Measurements from ENCODE around the gene CACNA2D4.

CACNA2D4 gene

DNA sequence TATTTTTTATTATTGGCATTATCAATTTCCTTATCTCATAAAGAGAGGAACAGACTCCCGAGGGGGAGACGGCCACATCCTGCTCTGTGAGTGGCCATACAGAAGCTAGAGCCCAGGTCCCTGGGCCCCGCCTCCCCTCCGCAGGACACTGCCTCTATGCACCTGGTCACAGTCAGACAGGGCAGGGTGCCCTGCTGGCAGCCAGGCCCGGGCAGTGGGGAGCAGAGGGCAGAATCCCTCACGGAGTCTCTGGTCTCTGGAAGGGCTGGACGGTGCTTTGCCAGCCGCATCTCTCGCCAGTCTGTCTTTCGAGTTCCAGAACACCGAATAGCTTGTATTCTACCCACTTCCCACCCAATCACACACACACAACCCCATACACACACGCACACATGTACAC lies 16.4 kb upstream of the CACNA2D4 start:
- DNase-seq (ENCODE audit: low read depth in 2 of 2), result no peak

DNA sequence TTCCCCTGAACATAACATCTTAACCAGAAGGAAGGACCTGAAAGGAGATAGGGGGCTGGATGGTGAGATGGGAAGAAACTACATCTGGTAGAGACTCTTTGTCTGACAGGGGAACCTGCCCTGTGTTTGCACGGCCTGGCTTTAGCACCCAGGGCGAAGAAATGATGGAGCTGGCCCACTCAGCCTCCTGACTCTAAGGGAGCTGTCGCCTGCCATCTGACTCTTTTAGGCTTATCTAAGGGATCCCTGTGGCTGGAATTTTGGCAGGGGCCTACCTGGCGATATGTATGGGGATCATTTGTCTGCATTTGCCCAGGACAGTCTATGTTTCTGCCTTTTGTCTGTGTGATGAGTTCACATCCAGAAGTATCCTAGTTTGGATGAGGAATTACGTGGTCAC lies 15.6 kb upstream of the CACNA2D4 start:
- DNase-seq (ENCODE audit: low read depth in 2 of 2), result no peak

- DNase-seq (ENCODE audit: low read depth in 2 of 2), result no peak
Observed at GRCh38 chr12:1933342-1934051, 15.0 kb upstream of the CACNA2D4 start.

GRCh38 chr12:1932264-1932777 lies 13.9 kb upstream of the CACNA2D4 start:
- no peak for DNase-seq (ENCODE audit: low read depth in 2 of 2)

DNA sequence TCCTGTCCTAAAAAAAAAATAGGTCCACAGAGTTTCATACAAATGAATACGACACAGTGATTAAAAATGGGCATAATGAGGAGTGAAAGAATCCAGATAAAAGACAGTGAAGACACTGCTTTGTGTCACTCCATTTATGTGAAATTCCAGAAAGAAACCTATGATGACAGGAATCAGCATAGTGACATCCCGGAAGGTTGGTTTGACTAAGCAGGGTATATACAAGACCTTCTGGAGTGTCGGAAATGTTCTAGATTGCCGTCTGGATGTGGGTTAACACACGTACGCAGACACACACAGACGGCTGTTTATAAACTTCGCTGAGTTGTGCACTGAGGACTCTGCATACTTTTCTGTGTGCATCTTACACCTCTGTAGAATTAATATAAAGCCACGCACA lies 13.2 kb upstream of the CACNA2D4 start:
- no peak for DNase-seq (ENCODE audit: low read depth in 2 of 2)

GRCh38 chr12:1930803-1931597 lies 12.5 kb upstream of the CACNA2D4 start:
- DNase-seq (ENCODE audit: low read depth in 2 of 2), result no peak

GRCh38 chr12:1929985-1930802 lies 11.7 kb upstream of the CACNA2D4 start:
- DNase-seq (ENCODE audit: low read depth in 2 of 2), result no peak

- DNase-seq (ENCODE audit: low read depth in 2 of 2), result no peak
Observed at GRCh38 chr12:1929241-1929984, 11.0 kb upstream of the CACNA2D4 start.

DNA sequence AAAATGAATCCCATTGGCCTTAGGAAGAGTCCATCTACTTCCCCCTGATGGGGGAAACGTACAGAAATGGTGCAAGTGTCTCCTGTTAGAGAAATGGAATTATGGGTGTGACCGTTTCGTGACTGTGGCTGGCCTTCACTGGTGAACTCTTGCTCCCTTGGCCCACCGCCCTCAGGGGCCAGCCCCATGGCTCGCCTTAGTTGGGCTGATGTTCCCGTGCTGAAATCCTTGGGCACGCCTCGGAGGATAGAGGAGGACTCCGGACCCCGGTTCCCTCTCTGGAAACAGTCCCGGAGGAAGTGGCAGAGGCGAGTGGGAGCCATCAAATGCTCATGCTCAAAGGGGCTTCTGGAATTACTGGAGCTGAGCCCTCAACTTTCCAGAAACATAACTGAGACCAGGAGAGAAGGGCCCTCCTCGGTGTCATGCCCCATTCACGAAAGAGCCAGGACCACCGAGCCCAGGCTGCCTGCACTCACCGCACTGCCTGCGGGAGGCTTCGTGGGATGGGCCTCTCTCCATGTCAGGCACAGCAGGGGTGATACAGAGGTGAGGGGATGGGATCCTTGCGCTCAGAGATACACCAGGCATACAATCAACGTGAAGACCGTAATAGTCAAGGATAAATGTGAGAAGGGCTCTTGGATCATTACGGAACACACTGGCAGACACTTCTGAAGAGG lies 10.1 kb upstream of the CACNA2D4 start:
- DNase-seq (ENCODE audit: low read depth in 2 of 2), result no peak

DNA sequence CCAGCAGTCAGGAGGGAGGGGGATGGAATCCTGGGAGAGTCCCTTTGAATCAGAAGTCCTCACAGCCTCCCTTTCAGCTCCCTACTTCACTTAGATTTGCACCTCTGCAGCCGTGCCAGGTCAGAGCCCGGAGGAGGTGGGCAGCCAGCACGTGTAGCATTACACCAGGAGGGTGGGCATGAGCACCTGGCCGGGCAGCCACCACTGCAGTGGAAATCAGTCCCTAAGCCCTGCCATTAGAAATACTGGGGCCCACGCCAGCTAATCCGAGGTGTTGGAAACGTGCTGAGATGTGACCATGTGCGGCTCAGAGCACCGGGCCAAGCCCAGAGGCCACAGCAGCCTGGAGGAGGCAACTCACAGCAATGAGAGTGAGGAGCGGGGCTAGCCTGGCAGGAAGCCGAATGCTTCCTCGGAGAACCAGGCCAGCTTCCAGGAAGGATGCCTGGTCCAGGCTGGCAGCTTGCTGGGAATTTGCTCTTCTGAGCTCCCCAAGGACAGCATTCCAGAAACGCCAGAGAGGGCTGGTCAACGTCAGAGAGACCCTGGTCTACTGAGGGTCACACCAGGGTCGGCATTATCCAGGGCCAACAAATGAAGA lies 9.4 kb upstream of the CACNA2D4 start:
- DNase-seq (ENCODE audit: low read depth in 2 of 2), result no peak

DNA sequence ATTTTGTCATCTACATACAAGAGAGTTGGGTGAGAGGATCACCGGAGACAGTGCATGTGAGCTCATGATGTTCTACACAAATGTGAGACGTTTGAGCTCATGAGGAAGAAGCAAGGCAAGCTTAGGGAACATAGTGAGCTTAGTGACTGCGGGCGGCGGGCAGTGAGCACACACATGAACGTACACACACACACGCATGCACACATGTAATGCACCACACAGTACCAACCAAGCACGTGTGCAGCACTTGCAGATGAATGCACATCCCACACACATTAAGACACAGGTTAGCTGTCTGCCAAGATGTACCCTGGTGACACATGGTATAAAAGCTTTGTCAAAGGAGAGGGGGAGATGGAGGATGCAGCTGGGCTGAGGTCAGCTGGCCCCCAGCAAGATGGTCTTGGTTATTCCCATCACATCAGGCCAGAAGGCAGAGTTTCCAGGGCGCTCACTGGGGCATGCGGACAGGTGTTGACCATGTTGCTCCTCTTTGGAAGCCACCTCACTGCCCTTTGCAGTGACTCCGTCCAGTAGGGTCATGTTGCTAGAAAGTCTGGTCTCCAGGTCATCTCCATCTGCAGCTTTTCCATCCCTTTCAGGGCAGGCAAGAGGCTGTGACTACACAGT lies 8.7 kb upstream of the CACNA2D4 start:
- DNase-seq (ENCODE audit: low read depth in 2 of 2), result no peak

DNA sequence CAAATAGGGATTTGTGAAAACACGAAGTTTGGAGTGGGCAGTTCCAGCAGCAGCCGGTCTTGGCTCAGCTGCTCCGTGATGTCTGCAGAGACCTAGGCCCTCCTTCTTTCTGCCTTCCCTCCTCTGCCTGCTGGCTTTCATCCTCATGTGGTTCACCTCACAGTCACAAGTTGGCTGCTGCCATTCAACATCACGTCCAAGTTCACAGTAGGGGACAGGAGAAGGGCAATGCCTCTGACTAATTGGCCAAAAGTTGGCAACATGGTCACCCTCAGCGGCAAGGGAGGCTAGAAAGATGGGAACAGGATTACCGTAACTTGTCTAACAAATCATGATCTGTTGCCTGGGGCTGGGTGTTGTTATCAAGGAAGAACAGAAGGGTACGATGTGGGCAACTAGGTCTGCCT lies 7.8 kb upstream of the CACNA2D4 start:
- DNase-seq (ENCODE audit: low read depth in 2 of 2), result no peak

DNA sequence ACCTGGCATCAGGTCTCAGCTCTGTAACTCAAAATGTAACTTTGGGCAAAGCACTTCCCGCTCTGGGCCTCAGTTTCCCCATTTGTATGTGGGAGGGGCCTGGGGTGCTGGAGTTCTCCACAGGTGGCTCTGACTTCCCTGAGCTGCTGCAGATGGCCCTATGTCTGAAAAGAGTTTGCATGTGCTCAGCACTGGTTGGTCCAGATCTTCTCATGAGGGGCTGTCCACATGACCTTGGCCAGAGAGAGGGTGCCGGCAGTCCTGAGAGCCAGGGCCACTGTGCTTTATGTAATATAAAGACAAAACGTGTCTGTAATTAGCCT lies 7.2 kb upstream of the CACNA2D4 start:
- no peak for DNase-seq (ENCODE audit: low read depth in 2 of 2)

DNA sequence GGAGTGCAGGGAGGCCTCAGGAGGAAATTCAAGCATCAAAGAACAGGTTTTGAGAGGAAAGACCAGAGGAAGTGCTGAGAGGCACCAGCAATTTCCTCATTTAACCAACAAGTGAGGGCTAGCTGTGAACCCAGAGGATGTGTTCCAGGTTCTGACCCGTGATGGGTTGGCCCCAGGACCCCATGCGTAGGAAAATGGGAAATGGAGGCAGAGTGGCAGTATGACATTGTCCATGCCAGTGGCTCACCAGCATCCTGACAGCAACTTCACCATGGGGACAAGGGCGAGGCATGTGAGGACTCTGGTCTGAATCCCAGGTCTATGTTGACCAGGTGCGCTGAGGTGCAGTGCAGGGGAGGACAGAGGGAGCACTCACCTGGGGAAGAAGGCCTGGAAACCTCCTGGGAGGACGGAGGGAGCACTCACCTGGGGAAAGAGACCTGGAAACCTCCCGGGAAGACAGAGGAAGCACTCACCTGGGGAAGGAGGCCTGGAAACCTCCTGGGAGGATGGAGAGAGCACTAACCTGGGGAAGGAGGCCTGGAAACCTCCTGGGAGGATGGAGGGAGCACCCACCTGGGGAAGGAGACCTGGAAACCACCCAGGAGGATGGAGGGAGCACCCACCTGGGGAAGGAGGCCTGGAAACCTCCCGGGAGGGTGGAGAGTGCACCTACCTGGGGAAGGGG lies 6.7 kb upstream of the CACNA2D4 start:
- no peak for DNase-seq (ENCODE audit: low read depth in 2 of 2)

DNA sequence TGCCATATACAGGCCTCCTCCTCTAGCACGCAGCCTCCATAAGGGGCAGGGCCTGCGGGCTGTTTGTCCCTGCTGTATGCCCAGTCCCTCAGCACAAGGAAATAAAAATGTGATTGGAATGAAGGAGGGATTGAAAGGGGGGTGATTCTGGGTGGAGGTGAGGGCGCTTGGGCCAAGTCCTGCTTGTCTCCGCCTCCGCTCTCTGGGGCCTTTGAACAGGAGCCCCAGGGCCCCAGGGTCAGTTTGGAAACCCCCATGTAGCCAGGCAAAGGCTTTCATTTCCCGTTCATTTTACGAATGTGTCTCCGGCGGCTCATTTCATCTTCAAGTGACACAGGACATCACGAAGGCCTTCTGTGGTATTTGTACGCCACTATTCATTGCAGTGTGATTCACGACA lies 4.5 kb upstream of the CACNA2D4 start:
- DNase-seq (ENCODE audit: low read depth in 2 of 2), result no peak

- no peak for DNase-seq (ENCODE audit: low read depth in 2 of 2)
Observed at GRCh38 chr12:1922075-1922709, 3.7 kb upstream of the CACNA2D4 start.

DNA sequence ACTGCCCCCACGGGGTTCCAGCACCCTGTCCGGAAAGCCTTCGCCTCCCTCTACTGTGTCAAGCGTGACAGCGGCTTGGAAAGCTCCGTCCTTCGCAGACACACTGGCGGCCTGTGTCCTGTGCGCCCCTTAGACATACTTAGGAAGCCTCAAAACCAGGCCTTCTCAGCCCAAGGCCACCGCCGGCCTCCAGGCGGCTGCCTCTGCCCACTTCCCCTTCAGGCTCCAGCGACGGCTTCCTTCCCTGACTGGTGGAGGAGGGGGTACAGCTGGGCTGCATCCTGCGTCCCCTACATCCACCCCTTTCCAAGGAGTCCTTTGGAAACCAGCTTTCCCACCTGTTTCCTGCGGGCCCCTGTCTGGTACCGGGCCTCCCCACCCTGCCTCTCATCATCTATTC lies 2.5 kb upstream of the CACNA2D4 start:
- no peak for DNase-seq (ENCODE audit: low read depth in 2 of 2)

DNA sequence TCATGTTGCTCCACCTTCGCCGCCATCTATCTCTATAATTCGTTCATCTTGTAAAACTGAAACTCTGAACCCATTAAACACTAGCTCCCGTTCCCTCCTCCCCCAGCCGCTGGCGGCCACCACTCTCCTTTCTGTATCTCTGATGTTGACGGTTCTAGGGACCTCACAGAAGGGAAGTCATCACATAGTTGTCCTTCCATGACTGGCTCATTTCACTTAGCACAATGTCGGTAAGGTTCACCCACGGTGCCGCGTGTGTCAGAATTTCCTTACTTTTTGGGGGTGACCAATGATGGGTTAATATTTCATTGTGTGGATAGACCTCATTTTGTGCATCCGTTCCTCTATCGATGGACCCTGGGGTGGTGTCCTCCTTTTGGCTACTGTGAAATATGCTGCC lies 2.0 kb upstream of the CACNA2D4 start:
- no peak for DNase-seq (ENCODE audit: low read depth in 2 of 2)

- no peak for DNase-seq (ENCODE audit: low read depth in 2 of 2)
Observed at GRCh38 chr12:1919763-1920162, 1.3 kb upstream of the CACNA2D4 start.
